ENCODE measurements around the gene INHBA.

INHBA gene

GRCh38 chr7:41742401-41743020 is 39.6 kb upstream of the INHBA start:
- H3K4me3 ChIP-seq (ENCODE audit: low read length, poor library complexity, severe bottlenecking): no peak overlapping the region
- H3K9me3 ChIP-seq (ENCODE audit: insufficient read depth, low read depth, low read length): peaks cover 7% of the 10 kb centered on the region; the same call in 1 of the 2 replicates
- no peaks in the 10 kb centered on the region for H3K36me3 ChIP-seq (ENCODE audit: insufficient read depth, low read length)
- H3K9me2 ChIP-seq (replicated peaks; ENCODE audit: low read depth, low read length): no peaks in the 10 kb centered on the region
- no peak overlapping the region for H3K4me2 ChIP-seq (ENCODE audit: low read depth, low read length, poor library complexity, severe bottlenecking)
- no peak overlapping the region for H3K9ac ChIP-seq (ENCODE audit: low read depth, low read length, poor library complexity, severe bottlenecking)
- H3K4me1 ChIP-seq (ENCODE audit: insufficient read depth, low read length, poor library complexity, severe bottlenecking): no peaks in the 10 kb centered on the region
- no peaks in the 10 kb centered on the region for H4K20me1 ChIP-seq (ENCODE audit: insufficient read depth, low read length, poor library complexity, severe bottlenecking)
- no peaks in the 10 kb centered on the region for H3F3A ChIP-seq (ENCODE audit: low read depth)
- TF ChIP-seq CTCF (conservative IDR thresholded peaks at IDR 0.05; ENCODE audit: low read length) (no peak), EZH2phosphoT487 (IDR thresholded peaks at IDR 0.05; ENCODE audit: borderline replicate concordance) (no peak)
- H2AFZ ChIP-seq (ENCODE audit: low read length): no peak overlapping the region
- H3K27me3 ChIP-seq (ENCODE audit: insufficient read depth, low read length, poor library complexity, severe bottlenecking): no peaks in the 10 kb centered on the region
- no peaks in the 10 kb centered on the region for H3K79me2 ChIP-seq (ENCODE audit: insufficient read depth, low read length)

- peaks cover 7% of the 10 kb centered on the region; the same call in 1 of the 2 replicates for H3K9me3 ChIP-seq (ENCODE audit: insufficient read depth, low read depth, low read length)
- TF ChIP-seq EZH2phosphoT487 (IDR thresholded peaks at IDR 0.05; ENCODE audit: borderline replicate concordance) (no peak), CTCF (conservative IDR thresholded peaks at IDR 0.05; ENCODE audit: low read length) (no peak)
Measured at GRCh38 chr7:41738806-41739205, 35.9 kb upstream of the INHBA start.

GRCh38 chr7:41738336-41738735 is 35.4 kb upstream of the INHBA start:
- Histone ChIP-seq H3K4me1 (ENCODE audit: insufficient read depth, low read length, poor library complexity, severe bottlenecking) (no peaks in the 10 kb centered on the region), H3K4me2 (ENCODE audit: low read depth, low read length, poor library complexity, severe bottlenecking) (no peak overlapping the region), H4K20me1 (ENCODE audit: insufficient read depth, low read length, poor library complexity, severe bottlenecking) (no peaks in the 10 kb centered on the region), H3K9me2 (replicated peaks; ENCODE audit: low read depth, low read length) (no peaks in the 10 kb centered on the region), H3K4me3 (ENCODE audit: low read length, poor library complexity, severe bottlenecking) (no peak overlapping the region), H3K79me2 (ENCODE audit: insufficient read depth, low read length) (no peaks in the 10 kb centered on the region), H3F3A (ENCODE audit: low read depth) (no peaks in the 10 kb centered on the region), H3K9me3 (ENCODE audit: insufficient read depth, low read depth, low read length) (peaks cover 7% of the 10 kb centered on the region; the same call in 1 of the 2 replicates), H3K9ac (ENCODE audit: low read depth, low read length, poor library complexity, severe bottlenecking) (no peak overlapping the region), H2AFZ (ENCODE audit: low read length) (no peak overlapping the region), H3K36me3 (ENCODE audit: insufficient read depth, low read length) (no peaks in the 10 kb centered on the region), H3K27me3 (ENCODE audit: insufficient read depth, low read length, poor library complexity, severe bottlenecking) (no peaks in the 10 kb centered on the region)
- TF ChIP-seq CTCF (conservative IDR thresholded peaks at IDR 0.05; ENCODE audit: low read length): no peak
- TF ChIP-seq EZH2phosphoT487 (IDR thresholded peaks at IDR 0.05; ENCODE audit: borderline replicate concordance): no peak

More at GRCh38 chr7:41738806-41739205, 35.9 kb upstream of the INHBA start:
- no peaks in the 10 kb centered on the region for H3K4me1 ChIP-seq (ENCODE audit: insufficient read depth, low read length, poor library complexity, severe bottlenecking)
- H3K27me3 ChIP-seq (ENCODE audit: insufficient read depth, low read length, poor library complexity, severe bottlenecking): no peaks in the 10 kb centered on the region
- H3K79me2 ChIP-seq (ENCODE audit: insufficient read depth, low read length): no peaks in the 10 kb centered on the region
- H3K4me2 ChIP-seq (ENCODE audit: low read depth, low read length, poor library complexity, severe bottlenecking): no peak overlapping the region
- H4K20me1 ChIP-seq (ENCODE audit: insufficient read depth, low read length, poor library complexity, severe bottlenecking): no peaks in the 10 kb centered on the region
- no peaks in the 10 kb centered on the region for H3K36me3 ChIP-seq (ENCODE audit: insufficient read depth, low read length)
- H3K9ac ChIP-seq (ENCODE audit: low read depth, low read length, poor library complexity, severe bottlenecking): no peak overlapping the region
- H3K4me3 ChIP-seq (ENCODE audit: low read length, poor library complexity, severe bottlenecking): no peak overlapping the region
- no peaks in the 10 kb centered on the region for H3K9me2 ChIP-seq (replicated peaks; ENCODE audit: low read depth, low read length)
- no peak overlapping the region for H2AFZ ChIP-seq (ENCODE audit: low read length)
- H3F3A ChIP-seq (ENCODE audit: low read depth): no peaks in the 10 kb centered on the region

Measured in Loucy (cell line).